HCT116 (cell line): ENCODE results near the gene ZBED1. TPM values are rescaled to one million over a fixed set of nuclear protein-coding genes. Genes with fewer than 3 reads are reported as not detected.

Experiments used
- ATAC-seq: fragments of 200-7000 bp; cut with Tn5 transposase; 2 replicates; pipeline ENCODE4 v1.9.1; 2020; ENCODE audit warnings: mild to moderate bottlenecking, moderate library complexity
- BruUV-seq: library from RNA; stranded (reverse); fragments of 400-500 nt; replicated peaks from 2 replicates; lab custom pipeline; 2021; lab: Mats Ljungman, UMichigan
- CTCF ChIA-PET: fragments of 300-600 bp; sonication (Branson Sonifier 250); formaldehyde crosslinking; loops from one replicate; lab custom pipeline; 2021; ENCODE audit warnings: antibody characterized with exemption; lab: Charles Lee
- POLR2A ChIA-PET: fragments of 300-600, 350-600 bp; sonication (Branson Sonifier 250); formaldehyde crosslinking; loops from one replicate; lab custom pipeline; 2021; ENCODE audit warnings: antibody characterized with exemption; lab: Charles Lee
- RAD21 ChIA-PET, 2 experiments: fragments of 300-600 bp; sonication (Branson Sonifier 250); formaldehyde crosslinking; loops; one replicate each; lab custom pipeline; 2023; ENCODE audit warnings: low total read pairs in 2 of 2; ENCODE audit not compliant: uncharacterized antibody in 2 of 2, unreplicated experiment in 2 of 2, low non-redundant PET in 1 of 2; lab: Charles Lee
- DNase-seq: peaks from one replicate; pipeline ENCODE4 v3.0.0-alpha.2; 2010; ENCODE audit warnings: low read depth, low spot score
- H2AFZ ChIP-seq: fragments of 200-600 bp; shearing (Covaris generic), sonication (generic); 2 replicates; pipeline ENCODE4 v1.6.1; 2017; ENCODE audit warnings: low read depth, mixed run types, mixed read lengths, antibody characterized with exemption, low read length; ENCODE audit not compliant: poor library complexity, severe bottlenecking
- H3K27ac ChIP-seq: 2 replicates; pipeline ENCODE4 v1.5.1; 2012; ENCODE audit warnings: low read depth, low read length
- H3K27me3 ChIP-seq: fragments of 200-600 bp; sonication (generic); 2 replicates; pipeline ENCODE4 v1.6.1; 2016; ENCODE audit warnings: mixed run types, low read length, mixed read lengths; ENCODE audit not compliant: insufficient read depth
- H3K36me3 ChIP-seq, 2 experiments: fragments of 200-500 bp in 1 of 2; fragments of 200-600 bp in 1 of 2; sonication (Bioruptor generic) in 1 of 2; sonication (generic) in 1 of 2; 2 replicates each; pipeline versions ENCODE4 v1.5.1 to v1.6.1; 2014 to 2016; ENCODE audit warnings: low read length in 2 of 2, inconsistent platforms in 1 of 2, mixed read lengths in 1 of 2, mixed run types in 1 of 2; ENCODE audit not compliant: insufficient read depth in 2 of 2, control insufficient read depth in 1 of 2
- H3K4me1 ChIP-seq, 2 experiments: fragments of 200-600 bp in 1 of 2; sonication (generic) in 1 of 2; 2 replicates each; pipeline versions ENCODE4 v1.5.1 to v1.6.1; 2012 to 2017; ENCODE audit warnings: low read length in 2 of 2, inconsistent platforms in 1 of 2, mild to moderate bottlenecking in 1 of 2, mixed read lengths in 1 of 2, mixed run types in 1 of 2, moderate library complexity in 1 of 2; ENCODE audit not compliant: insufficient read depth in 2 of 2, control insufficient read depth in 1 of 2
- H3K4me2 ChIP-seq: fragments of 200-600 bp; sonication (generic); 2 replicates; pipeline ENCODE4 v1.6.1; 2017; ENCODE audit warnings: mixed run types, low read length, mixed read lengths
- H3K4me3 ChIP-seq, 2 experiments: fragments of 200-600 bp in 1 of 2; sonication (generic) in 1 of 2; replicated peaks in 1 of 2; 2 replicates each; pipeline ENCODE4 v1.5.1; 2011 to 2016; ENCODE audit warnings: low read length in 2 of 2, control low read depth in 1 of 2, low read depth in 1 of 2, mild to moderate bottlenecking in 1 of 2, mixed read lengths in 1 of 2, mixed run types in 1 of 2
- H3K79me2 ChIP-seq: fragments of 200-600 bp; sonication (generic); 2 replicates; pipeline ENCODE4 v1.6.1; 2017; ENCODE audit warnings: mild to moderate bottlenecking, mixed run types, low read length, moderate library complexity, mixed read lengths; ENCODE audit not compliant: insufficient read depth
- H3K9ac ChIP-seq: fragments of 200-600 bp; sonication (generic); 2 replicates; pipeline ENCODE4 v1.6.1; 2016; ENCODE audit warnings: low read length, mixed read lengths
- H3K9me2 ChIP-seq: fragments of 200-600 bp; sonication (generic), shearing (Covaris generic); 2 replicates; pipeline ENCODE4 v1.6.1; 2017; ENCODE audit warnings: mixed run types, mild to moderate bottlenecking, moderate library complexity; ENCODE audit not compliant: insufficient read depth
- H3K9me3 ChIP-seq, 2 experiments: fragments of 200-500 bp in 1 of 2; fragments of 200-600 bp in 1 of 2; sonication (Bioruptor generic) in 1 of 2; sonication (generic) in 1 of 2; 2 replicates each; pipeline ENCODE4 v1.6.1; 2014 to 2017; ENCODE audit warnings: low read length in 2 of 2, mixed read lengths in 2 of 2, inconsistent platforms in 1 of 2, low read depth in 1 of 2, mild to moderate bottlenecking in 1 of 2, mixed run types in 1 of 2, moderate library complexity in 1 of 2; ENCODE audit not compliant: control insufficient read depth in 1 of 2, insufficient read depth in 1 of 2
- H4K20me1 ChIP-seq: fragments of 200-600 bp; sonication (generic), shearing (Covaris generic); 2 replicates; pipeline ENCODE4 v1.6.1; 2017; ENCODE audit warnings: mixed run types, mild to moderate bottlenecking, moderate library complexity; ENCODE audit not compliant: insufficient read depth
- ATF3 ChIP-seq: IDR thresholded peaks from 2 replicates; pipeline ENCODE4 v1.6.1; 2012
- CBX3 ChIP-seq: IDR thresholded peaks from 2 replicates; pipeline ENCODE4 v1.6.1; 2012; ENCODE audit warnings: low read depth
- CEBPB ChIP-seq: IDR thresholded peaks from 2 replicates; pipeline ENCODE4 v1.6.1; 2012; ENCODE audit warnings: low read depth
- CTCF ChIP-seq, 3 experiments: fragments of 200-600 bp in 1 of 3; sonication (generic) in 1 of 3; IDR thresholded peaks in 2 of 3; conservative IDR thresholded peaks in 1 of 3; 2 replicates each; pipeline ENCODE4 v1.5.1; 2012 to 2017; ENCODE audit warnings: low read depth in 2 of 3, low read length in 2 of 3, antibody characterized with exemption in 1 of 3, borderline replicate concordance in 1 of 3, control low read depth in 1 of 3, mild to moderate bottlenecking in 1 of 3, mixed read lengths in 1 of 3, mixed run types in 1 of 3, moderate library complexity in 1 of 3; ENCODE audit not compliant: insufficient read depth in 1 of 3
- EGR1 ChIP-seq: IDR thresholded peaks from 2 replicates; pipeline ENCODE4 v1.6.1; 2012; ENCODE audit warnings: low read depth
- ELF1 ChIP-seq: IDR thresholded peaks from 2 replicates; pipeline ENCODE4 v1.6.1; 2012; ENCODE audit warnings: low read depth, borderline replicate concordance
- EZH2 ChIP-seq: fragments of 200-600 bp; sonication (generic); IDR thresholded peaks from 2 replicates; pipeline ENCODE4 v1.6.1; 2017; ENCODE audit warnings: antibody characterized with exemption, mixed run types
- EZH2phosphoT487 ChIP-seq: fragments of 200-600 bp; IDR thresholded peaks from 2 replicates; pipeline ENCODE4 v1.6.1; 2018; ENCODE audit warnings: antibody characterized with exemption, borderline replicate concordance
- FOSL1 ChIP-seq: IDR thresholded peaks from 2 replicates; pipeline ENCODE4 v1.6.1; 2012; ENCODE audit warnings: low read depth
- JUND ChIP-seq: IDR thresholded peaks from 2 replicates; pipeline ENCODE4 v1.6.1; 2012
- MAX ChIP-seq: IDR thresholded peaks from 2 replicates; pipeline ENCODE4 v1.6.1; 2012
- POLR2A ChIP-seq: IDR thresholded peaks from 2 replicates; pipeline ENCODE4 v1.7.0; 2011; ENCODE audit warnings: borderline replicate concordance; ENCODE audit not compliant: insufficient read depth, insufficient read length; ENCODE audit errors: extremely low read depth
- POLR2AphosphoS5 ChIP-seq: IDR thresholded peaks from 2 replicates; pipeline ENCODE4 v1.6.1; 2011; ENCODE audit warnings: mild to moderate bottlenecking, low read depth, low read length, moderate library complexity
- RAD21 ChIP-seq: IDR thresholded peaks from 2 replicates; pipeline ENCODE4 v1.6.1; 2012; ENCODE audit warnings: low read depth, mild to moderate bottlenecking
- SIN3A ChIP-seq: IDR thresholded peaks from 2 replicates; pipeline ENCODE4 v1.6.1; 2012; ENCODE audit warnings: low read depth
- SRF ChIP-seq: IDR thresholded peaks from 2 replicates; pipeline ENCODE4 v1.6.1; 2012; ENCODE audit warnings: low read depth
- TCF7L2 ChIP-seq: IDR thresholded peaks from 2 replicates; pipeline ENCODE4 v1.7.0; 2011; ENCODE audit warnings: borderline replicate concordance, inconsistent platforms; ENCODE audit not compliant: insufficient read depth, insufficient read length; ENCODE audit errors: extremely low read depth
- ZFX ChIP-seq: fragments of 450-650 bp; IDR thresholded peaks from 2 replicates; pipeline ENCODE4 v1.6.1; 2017
- ZNF274 ChIP-seq: fragments of 200-500 bp; sonication (Bioruptor generic); IDR thresholded peaks from 2 replicates; pipeline ENCODE4 v1.6.1; 2014; ENCODE audit warnings: mild to moderate bottlenecking, low read depth, low read length, inconsistent platforms
- intact Hi-C: fragments of 100-400 bp; cut with micrococcal nuclease; formaldehyde crosslinking; loops from 2 replicates; pipeline ENCODE4 v1.10.0; 2022
- total RNA-seq: library from RNA; stranded (reverse); gene quantifications from one replicate; pipeline ENCODE4 v1.2.1, GENCODE V29; 2021; ENCODE audit not compliant: unreplicated experiment

The ZBED1 gene
- total RNA-seq, 1 experiment from 2014 or later: 21.0 TPM

- H3K4me2 ChIP-seq: no peak overlapping the region
- TF ChIP-seq RAD21 (peak; percentile 9; the same call in 1 of the 2 replicates), POLR2A (no peak), SRF (peak; percentile 45; the same call in 1 of the 2 replicates), CTCF (IDR thresholded peaks at IDR 0.05 in 2 of 3, conservative IDR thresholded peaks at IDR 0.05 in 1 of 3; ENCODE audit: borderline replicate concordance in 1 of 3, insufficient read depth in 1 of 3, low read depth in 2 of 3, low read length in 2 of 3) (0 out of 6 replicates have a peak, but pooled peaks of 1 of the 3 experiments have one; percentile 8), POLR2AphosphoS5 (no peak), MAX (no peak), CEBPB (no peak)
- TF ChIP-seq, all 23 proteins: peak for 3
- no peak for DNase-seq
- Histone ChIP-seq H2AFZ (no peak overlapping the region), H3K36me3 (no peaks in the 10 kb centered on the region), H3K79me2 (no peaks in the 10 kb centered on the region), H4K20me1 (no peaks in the 10 kb centered on the region), H3K9ac (no peak overlapping the region), H3K4me3 (no peak overlapping the region), H3K9me2 (no peaks in the 10 kb centered on the region), H3K9me3 (no peaks in the 10 kb centered on the region), H3K27ac (no peak overlapping the region), H3K4me1 (no peaks in the 10 kb centered on the region), H3K27me3 (no peaks in the 10 kb centered on the region)
- RAD21 ChIA-PET: no interaction called here
- BruUV-seq: no TSS peak
- CTCF ChIA-PET: no interaction called here
- ATAC-seq: no peak
- POLR2A ChIA-PET: no interaction called here
- intact Hi-C loops: no loop called here
Measured at GRCh38 chrX:2548711-2549423, 48.1 kb upstream of the ZBED1 start.

- no TSS peak for BruUV-seq
- intact Hi-C loops: no loop called here
- Histone ChIP-seq H3K9me3 (no peaks in the 10 kb centered on the region), H2AFZ (no peak overlapping the region), H3K4me2 (no peak overlapping the region), H3K79me2 (no peaks in the 10 kb centered on the region), H3K27me3 (no peaks in the 10 kb centered on the region), H3K36me3 (no peaks in the 10 kb centered on the region), H4K20me1 (no peaks in the 10 kb centered on the region), H3K9me2 (no peaks in the 10 kb centered on the region), H3K4me3 (no peak overlapping the region), H3K4me1 (no peaks in the 10 kb centered on the region), H3K9ac (no peak overlapping the region), H3K27ac (no peak overlapping the region)
- TF ChIP-seq POLR2AphosphoS5 (no peak), CEBPB (no peak), ZFX (no peak), CBX3 (no peak), MAX (no peak), RAD21 (no peak), ELF1 (no peak), JUND (no peak), EGR1 (no peak), SIN3A (no peak), EZH2 (no peak), FOSL1 (no peak), ATF3 (no peak), TCF7L2 (no peak), ZNF274 (no peak), EZH2phosphoT487 (no peak)
- ATAC-seq: no peak
- no peak for DNase-seq
- POLR2A ChIA-PET: no interaction called here
- RAD21 ChIA-PET: no interaction called here
- CTCF ChIA-PET: no interaction called here
Measured at GRCh38 chrX:2547736-2548135, 47.0 kb upstream of the ZBED1 start.
